Psoas muscle (tissue), 8 donors: Measurements from ENCODE around the gene NANOS2. TPM values are rescaled to one million over a fixed set of nuclear protein-coding genes. Genes with fewer than 3 reads are reported as not detected.

Source experiments
- ATAC-seq, 4 donors: fragments of 200-7000 bp; cut with Tn5 transposase; one replicate each; pipeline ENCODE4 v1.9.1; 2020; ENCODE audit warnings: moderate library complexity in 3 of 4, mild to moderate bottlenecking in 2 of 4
- DNase-seq, 2 donors: peaks; one replicate each; pipeline ENCODE4 v3.0.0-alpha.2; 2020
- H3K27ac ChIP-seq: fragments of 200-600 bp; one replicate; pipeline ENCODE4 v1.8.0; 2022
- H3K27me3 ChIP-seq, 3 donors: fragments of 200-600 bp in 1 of 3; one replicate each; pipeline versions ENCODE4 v1.6.1 to v1.8.0; 2013 to 2022; ENCODE audit warnings: low read length in 2 of 3, mild to moderate bottlenecking in 2 of 3, moderate library complexity in 1 of 3; ENCODE audit not compliant: insufficient read depth in 3 of 3
- H3K36me3 ChIP-seq, 2 donors: fragments of 200-600 bp in 1 of 2; one replicate each; pipeline versions ENCODE4 v1.6.1 to v1.8.0; 2013 to 2022; ENCODE audit warnings: low read depth in 1 of 2, mild to moderate bottlenecking in 1 of 2, moderate library complexity in 1 of 2; ENCODE audit not compliant: insufficient read depth in 1 of 2
- H3K4me1 ChIP-seq: fragments of 200-600 bp; one replicate; pipeline ENCODE4 v1.8.0; 2022
- H3K4me3 ChIP-seq: fragments of 200-600 bp; one replicate; pipeline ENCODE4 v1.8.0; 2022; ENCODE audit warnings: mild to moderate bottlenecking
- H3K9me3 ChIP-seq: fragments of 200-600 bp; one replicate; pipeline ENCODE4 v1.8.0; 2022
- CTCF ChIP-seq: fragments of 200-600 bp; IDR thresholded peaks from one replicate; pipeline ENCODE4 v1.8.0; 2022; ENCODE audit warnings: antibody characterized with exemption
- WGBS, 3 donors: extraction: QIAGEN DNeasy Blood & Tissue Kit; methylation state at CpG; one replicate each; pipeline versions ENCODE4 v1.1.6 to v1.1.7; 2013; 5-methylcytosine and 5-hydroxymethylcytosine counted together
- intact Hi-C, 2 donors: fragments of 100-400 bp; cut with DNase I; formaldehyde crosslinking; loops; one replicate each; pipeline versions ENCODE4 v1.11.0 to v1.14.2; 2022
- polyA plus RNA-seq, 3 donors: library from polyadenylated mRNA; stranded (reverse); fragments of 200-250 nt; gene quantifications; one replicate each; pipeline ENCODE4 v1.2.3, GENCODE V29; 2013
- total RNA-seq, 4 donors: library from RNA; stranded (reverse); fragmentation: NEBNext Ultra II Directional in 2 of 4; extraction: Animal tissue kit (Norgen Biotek cat#: 25700) in 2 of 4; gene quantifications; one replicate each; pipeline versions ENCODE4 v1.2.1 to v1.2.4, GENCODE V29; 2021 to 2023
- donor health status: healthy with polysubstance abuse.
- donor health status: DM: no; HTN: no; CAD: no; lungs with moderate emphysema.
- donor health status: Bipolar disorder and iron deficiency.
- donor health status: healthy.
- donor health status: DM: yes; HTN: yes; CAD: no.
- donor health status: DM: no; HTN: no; CAD: no.
- donor health status: DM: no; HTN: no; CAD: no.
- donor health status: DM: yes; HTN: yes; CAD: no.

The NANOS2 gene
- total and polyA plus RNA-seq, 7 donors = not detected

DNA sequence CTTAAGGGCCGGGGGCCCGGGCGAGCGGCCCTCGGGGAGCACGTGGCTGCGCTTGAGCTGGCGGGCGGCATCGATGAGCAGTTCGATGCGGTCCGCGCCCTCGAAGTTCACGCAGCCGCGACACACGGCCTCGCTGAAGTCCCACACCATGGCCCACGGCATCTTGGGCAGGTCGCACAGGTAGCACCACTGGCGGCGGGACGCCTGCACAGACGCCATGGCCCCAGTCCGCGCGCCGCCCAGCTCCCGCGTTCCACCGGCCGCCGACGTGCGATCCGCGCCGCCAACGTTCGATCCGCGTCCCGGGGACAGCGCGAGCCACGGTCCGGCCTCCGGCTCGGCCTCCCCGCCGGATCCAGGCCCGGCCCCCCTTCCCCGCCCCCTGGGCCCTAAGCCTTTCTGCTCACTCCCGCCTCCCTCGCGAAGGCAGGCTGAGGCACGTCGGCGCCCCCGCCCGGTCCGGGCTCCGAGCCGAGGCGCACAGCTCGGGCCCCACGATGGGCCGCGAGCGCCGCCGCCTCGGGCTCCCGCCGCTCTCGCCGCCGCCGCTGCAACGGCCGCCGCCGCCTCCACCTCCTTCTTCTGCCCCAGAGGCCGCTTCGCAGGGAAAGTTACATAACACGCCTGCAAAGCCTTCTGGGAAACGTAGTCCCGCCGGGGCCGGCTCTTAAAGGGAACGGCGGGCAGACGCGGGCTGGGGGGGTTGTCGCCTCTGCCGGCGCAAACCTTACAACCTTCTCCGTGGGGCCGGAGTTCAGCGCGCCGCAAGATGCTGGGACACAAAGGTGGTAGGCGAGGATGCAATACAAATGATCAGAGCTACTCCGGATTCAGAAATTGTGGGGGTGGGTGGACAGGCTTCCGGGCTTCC lies 28.8 kb downstream of the NANOS2 start, which contains the start of gene IRF2BP1:
IRF2BP1 (minus strand) TSS at position 586 of the 871 bp plus-strand sequence; CDS start at position 219, 367 bp downstream.
- no peak for TF ChIP-seq CTCF

DNA sequence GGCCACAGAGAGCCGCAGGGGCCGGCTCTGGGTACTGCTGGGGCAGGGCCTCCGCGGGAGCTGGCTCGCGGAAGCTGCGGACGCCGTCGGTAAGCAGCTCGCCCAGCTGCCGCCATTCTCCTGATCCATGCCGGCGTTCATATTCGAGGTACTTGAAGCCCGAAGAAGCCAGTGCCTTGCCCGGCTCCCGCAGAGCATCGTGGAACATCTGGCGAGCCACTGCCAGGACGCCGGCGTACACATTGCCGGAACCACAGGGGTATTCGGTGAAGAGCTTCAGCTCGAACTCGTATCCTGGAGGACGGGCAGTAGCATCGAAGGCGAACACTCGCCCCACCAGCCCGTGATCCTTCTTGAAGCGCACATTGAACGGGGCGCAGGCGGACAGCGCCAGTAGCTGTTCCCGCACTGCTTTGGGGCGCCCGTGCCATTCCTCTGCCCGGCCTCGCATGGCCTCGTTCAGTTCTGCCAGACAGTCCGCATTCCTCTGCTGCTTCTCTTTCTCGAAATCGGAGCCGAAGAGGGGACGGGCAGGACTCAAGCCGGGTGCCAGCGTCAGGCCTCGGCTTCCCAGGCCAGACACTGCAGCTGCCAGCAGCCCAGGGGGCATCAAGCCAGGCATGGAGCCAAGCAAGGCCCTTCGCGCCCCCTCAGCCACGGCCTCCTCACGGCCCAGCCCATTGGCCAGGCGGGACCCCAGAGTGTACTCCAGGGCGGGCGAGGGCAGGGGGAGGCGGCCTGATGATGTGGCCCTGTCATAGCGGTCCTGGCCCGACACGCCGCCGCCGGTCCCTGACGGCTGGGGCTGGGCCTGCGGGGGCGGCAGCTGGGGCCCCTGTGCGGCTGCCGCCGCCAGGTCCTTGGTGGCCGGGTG lies 29.7 kb downstream of the NANOS2 start:
- ATAC-seq (no peak), DNase-seq (peak in 1 of 2 donors; percentile 62)
- Histone ChIP-seq H3K4me1 (peaks cover 29% of the 10 kb centered on the region), H3K27ac (peak overlapping the region; percentile 86), H3K9me3 (no peaks in the 10 kb centered on the region), H3K4me3 (peak overlapping the region; percentile 87), H3K27me3 (no peaks in the 10 kb centered on the region), H3K36me3 (peaks cover 0 to 23% of the 10 kb centered on the region in 2 donors)
- no peak for TF ChIP-seq CTCF
- WGBS, 3 donors = 46 to 51% (median 49%) methylated on average over 66 to 72 of the region's 72 CpGs
- intact Hi-C loops = loop anchor here (2.0 to 5.0 kb wide), 2 partner anchors 20 to 112 kb away; partner anchors contain the start of genes CCDC61 (in 1 of the 2) and FOXA3 (in 1 of the 2)

More for the DNA sequence above, 28.8 kb downstream of the NANOS2 start, which contains the start of gene IRF2BP1:
- H3K27me3 ChIP-seq = no peaks in the 10 kb centered on the region
- no peaks in the 10 kb centered on the region for H3K9me3 ChIP-seq
- H3K4me3 ChIP-seq = peak within 1 kb of the TSS; percentile 87
- H3K4me1 ChIP-seq = peaks cover 29% of the 10 kb centered on the region
- 0 to 1% (median 1%) methylated on average over 58 to 107 of the region's 107 CpGs for WGBS, 3 donors
- ATAC-seq (peak; percentile 83 to 89 (median 85)), DNase-seq (peak; percentile 91 to 95)
- peaks cover 0 to 28% of the 10 kb centered on the region in 2 donors for H3K36me3 ChIP-seq
- intact Hi-C loops = loop anchor here (2.0 to 5.0 kb wide), 2 partner anchors 21 to 112 kb away; partner anchors contain the start of genes CCDC61 (in 1 of the 2) and FOXA3 (in 1 of the 2)
- H3K27ac ChIP-seq = peak within 1 kb of the TSS; percentile 86

DNA sequence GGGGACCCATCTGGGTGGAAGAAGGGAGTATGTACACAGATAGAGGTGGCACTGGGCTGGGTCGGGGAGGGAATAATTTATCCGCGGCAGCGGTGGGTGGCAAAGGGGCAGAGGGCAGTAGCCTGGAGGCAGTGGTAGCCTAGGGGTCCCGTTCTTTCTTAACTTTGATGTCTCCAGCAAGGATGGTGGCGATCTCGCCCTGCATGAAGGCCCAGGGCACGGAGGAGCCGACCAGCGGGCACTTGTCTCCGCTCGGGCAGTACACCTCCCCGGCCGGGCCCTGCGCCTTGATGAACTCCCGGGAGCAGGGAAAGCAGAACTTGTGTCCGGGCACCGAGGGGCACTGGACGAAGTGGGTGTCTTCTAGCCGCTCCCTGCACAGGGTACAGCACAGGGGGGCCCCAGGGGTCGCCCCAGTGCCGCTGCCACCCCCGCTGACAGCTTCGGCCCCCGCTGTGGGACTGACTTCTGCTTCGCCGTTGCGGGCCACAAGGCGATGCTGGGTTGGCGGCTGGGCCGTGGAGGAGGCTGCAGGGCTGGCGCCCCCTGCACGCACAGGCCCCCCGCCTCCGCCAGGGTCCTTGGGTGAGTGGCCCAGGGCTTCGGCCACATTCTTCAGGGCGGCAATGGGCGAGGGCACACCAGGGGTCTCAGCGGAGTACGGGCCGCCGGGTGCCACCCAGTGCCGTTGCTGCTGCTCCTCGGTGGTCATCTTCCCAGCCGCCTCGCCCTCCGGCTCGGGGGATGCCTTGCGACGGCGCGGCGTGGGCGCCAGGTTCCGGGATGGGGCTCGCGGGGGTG lies 30.5 kb downstream of the NANOS2 start:
- Histone ChIP-seq H3K27ac (peak overlapping the region; percentile 86), H3K36me3 (peaks cover 0 to 17% of the 10 kb centered on the region in 2 donors), H3K9me3 (no peaks in the 10 kb centered on the region), H3K27me3 (no peaks in the 10 kb centered on the region), H3K4me3 (peak overlapping the region; percentile 87), H3K4me1 (peaks cover 29% of the 10 kb centered on the region)
- no peak for TF ChIP-seq CTCF
- intact Hi-C loops = loop anchor here in 1 of 2 donors (1.0 to 2.0 kb wide), 2 partner anchors 19 to 67 kb away; partner anchors contain the start of gene FOXA3
- WGBS, 3 donors = 85 to 89% (median 87%) methylated on average over 50 to 57 of the region's 57 CpGs
- no peak for ATAC-seq
- DNase-seq = no peak

GRCh38 chr19:45883586-45883880 lies 31.0 kb downstream of the NANOS2 start:
- Histone ChIP-seq H3K27ac (peak overlapping the region; percentile 51), H3K9me3 (no peaks in the 10 kb centered on the region), H3K27me3 (peaks cover 0 to under 1% (median 0%) of the 10 kb centered on the region in 3 donors), H3K4me1 (peaks cover 29% of the 10 kb centered on the region), H3K4me3 (peak overlapping the region; percentile 87), H3K36me3 (peaks cover 0 to 17% of the 10 kb centered on the region in 2 donors)
- intact Hi-C loops = loop anchor here in 1 of 2 donors (1.0 kb wide), 1 partner anchor 66 kb away; no protein-coding TSS in a partner anchor
- WGBS, 3 donors = 33 to 44% (median 42%) methylated on average over 5 of the region's 5 CpGs
- no peak for DNase-seq
- no peak for ATAC-seq
- no peak for TF ChIP-seq CTCF
